ENCODE measurements around the gene PPP1CA. TPM values are rescaled to one million over a fixed set of nuclear protein-coding genes. Genes with fewer than 3 reads are reported as not detected.
A peak's percentile ranks its signal among the peaks of the same experiment; 100 is the strongest.

Gene PPP1CA
- total RNA-seq = 92.4 TPM
- long read RNA-seq, transcript PPP1CA-203 (7 exons, 1,476 nt) = major isoform, 434 of 504 reads
- long read RNA-seq, transcript PPP1CA-202 (6 exons, 1,054 nt) = minor isoform, 14 of 504 reads
- long read RNA-seq, transcript PPP1CA-204 (6 exons, 1,677 nt) = minor isoform, 31 of 504 reads
- long read RNA-seq, partial matches to known transcripts = 4 of 504 reads
- long read RNA-seq, other reads (novel, unspliced or antisense) = 18 of 504 reads

- peak; percentile 98 for DNase-seq (ENCODE audit: low spot score)
These were observed at the start of gene PPP1CA for GRCh38 chr11:67401495-67402191. Gene PPP1CA, minus strand, starts transcription at chr11:67401858. Its CDS starts 76 bp downstream, at chr11:67401782.

- DNase-seq (ENCODE audit: low spot score) = no peak
These were observed 49.4 kb upstream of the PPP1CA start for GRCh38 chr11:67450796-67451657.

- no peak for DNase-seq (ENCODE audit: low spot score)
These were observed 47.6 kb upstream of the PPP1CA start for GRCh38 chr11:67449116-67449844.

GRCh38 chr11:67448220-67448609 lies 46.6 kb upstream of the PPP1CA start:
- DNase-seq (ENCODE audit: low spot score) = no peak

- DNase-seq (ENCODE audit: low spot score) = no peak
These were observed 43.9 kb upstream of the PPP1CA start for GRCh38 chr11:67445515-67445914.

- no peak for DNase-seq (ENCODE audit: low spot score)
These were observed 41.1 kb upstream of the PPP1CA start for GRCh38 chr11:67442504-67443404.

- no peak for DNase-seq (ENCODE audit: low spot score)
These were observed 40.2 kb upstream of the PPP1CA start for GRCh38 chr11:67441731-67442351.

GRCh38 chr11:67441098-67441563 lies 39.5 kb upstream of the PPP1CA start:
- DNase-seq (ENCODE audit: low spot score) = no peak

GRCh38 chr11:67440229-67441097 lies 38.8 kb upstream of the PPP1CA start:
- no peak for DNase-seq (ENCODE audit: low spot score)

- DNase-seq (ENCODE audit: low spot score) = no peak
These were observed 37.9 kb upstream of the PPP1CA start for GRCh38 chr11:67439321-67440228.

- DNase-seq (ENCODE audit: low spot score) = no peak
These were observed 36.7 kb upstream of the PPP1CA start for GRCh38 chr11:67438158-67438902.

- no peak for DNase-seq (ENCODE audit: low spot score)
These were observed 36.1 kb upstream of the PPP1CA start for GRCh38 chr11:67437809-67438157.

GRCh38 chr11:67437082-67437808 lies 35.6 kb upstream of the PPP1CA start, which contains the start of gene PTPRCAP:
Gene PTPRCAP, minus strand, starts transcription at chr11:67437682. Its CDS starts 63 bp downstream, at chr11:67437619.
- DNase-seq (ENCODE audit: low spot score) = no peak

- no peak for DNase-seq (ENCODE audit: low spot score)
These were observed 34.9 kb upstream of the PPP1CA start for GRCh38 chr11:67436459-67437081.

- DNase-seq (ENCODE audit: low spot score) = no peak
These were observed 34.2 kb upstream of the PPP1CA start for GRCh38 chr11:67435727-67436458.

Measured in mesenteric fat pad (tissue), 1 donor.